Body of pancreas (tissue), 4 donors: ENCODE measurements around the gene RAB21.

ENCODE experiments used
- POLR2A ChIP-seq, 3 donors: fragments of 450-650 bp; IDR thresholded peaks; one replicate each; pipeline ENCODE4 v1.6.1; 2016; ENCODE audit warnings: antibody characterized with exemption in 3 of 3, mild to moderate bottlenecking in 2 of 3
- TF ChIP-seq, protein P1 (sequence below), 7 experiments: fragments of 450-650 bp in 4 of 7; fragments of 200-600 bp in 3 of 7; sonication (generic) in 3 of 7; IDR thresholded peaks; one replicate each; pipeline ENCODE4 v1.5.1; 2016 to 2019; ENCODE audit warnings: antibody characterized with exemption in 7 of 7

DNA sequence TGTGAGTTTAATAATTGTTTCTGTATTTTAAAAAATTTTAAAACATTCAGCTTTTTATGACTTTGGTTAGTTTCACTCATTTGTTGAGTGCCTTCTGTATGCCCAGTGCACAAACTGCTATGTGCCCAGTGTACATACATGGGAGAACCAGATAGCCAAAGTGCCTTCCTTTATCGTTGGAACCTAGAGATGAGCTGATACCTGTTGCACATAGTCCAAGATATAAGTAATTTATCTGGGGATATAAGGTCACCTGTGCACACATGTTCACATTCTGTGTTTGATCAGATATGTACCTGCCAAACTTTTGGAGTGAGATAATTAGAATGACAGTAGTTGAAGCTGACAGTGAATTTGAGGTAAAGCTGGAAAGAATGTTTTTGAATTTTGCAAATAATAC lies 37.9 kb downstream of the RAB21 start:
- TF ChIP-seq, protein P1, sequence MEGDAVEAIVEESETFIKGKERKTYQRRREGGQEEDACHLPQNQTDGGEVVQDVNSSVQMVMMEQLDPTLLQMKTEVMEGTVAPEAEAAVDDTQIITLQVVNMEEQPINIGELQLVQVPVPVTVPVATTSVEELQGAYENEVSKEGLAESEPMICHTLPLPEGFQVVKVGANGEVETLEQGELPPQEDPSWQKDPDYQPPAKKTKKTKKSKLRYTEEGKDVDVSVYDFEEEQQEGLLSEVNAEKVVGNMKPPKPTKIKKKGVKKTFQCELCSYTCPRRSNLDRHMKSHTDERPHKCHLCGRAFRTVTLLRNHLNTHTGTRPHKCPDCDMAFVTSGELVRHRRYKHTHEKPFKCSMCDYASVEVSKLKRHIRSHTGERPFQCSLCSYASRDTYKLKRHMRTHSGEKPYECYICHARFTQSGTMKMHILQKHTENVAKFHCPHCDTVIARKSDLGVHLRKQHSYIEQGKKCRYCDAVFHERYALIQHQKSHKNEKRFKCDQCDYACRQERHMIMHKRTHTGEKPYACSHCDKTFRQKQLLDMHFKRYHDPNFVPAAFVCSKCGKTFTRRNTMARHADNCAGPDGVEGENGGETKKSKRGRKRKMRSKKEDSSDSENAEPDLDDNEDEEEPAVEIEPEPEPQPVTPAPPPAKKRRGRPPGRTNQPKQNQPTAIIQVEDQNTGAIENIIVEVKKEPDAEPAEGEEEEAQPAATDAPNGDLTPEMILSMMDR (IDR thresholded peaks at IDR 0.05): no peak
- no peak for TF ChIP-seq POLR2A (IDR thresholded peaks at IDR 0.05)
